Urinary bladder (tissue), 4 donors: ENCODE results near the gene ZBED2. TPM values are rescaled to one million over a fixed set of nuclear protein-coding genes. Genes with fewer than 3 reads are reported as not detected.
"Not testable (repeated sequence)": the region's sequence is repeated elsewhere in the genome, so short reads cannot be mapped to it uniquely, and the experiment has no call there.

Experiments
- DNase-seq: peaks from one replicate; pipeline ENCODE4 v3.0.0-alpha.2; 2015; ENCODE audit errors: extremely low spot score
- H3K27ac ChIP-seq: one replicate; pipeline ENCODE4 v1.5.1; 2013; ENCODE audit warnings: low read depth, mild to moderate bottlenecking, moderate library complexity
- H3K36me3 ChIP-seq: one replicate; pipeline ENCODE4 v1.6.1; 2013; ENCODE audit warnings: mild to moderate bottlenecking, moderate library complexity; ENCODE audit not compliant: insufficient read depth
- H3K4me1 ChIP-seq: one replicate; pipeline ENCODE4 v1.6.1; 2013; ENCODE audit warnings: mild to moderate bottlenecking, moderate library complexity; ENCODE audit not compliant: insufficient read depth
- H3K4me3 ChIP-seq: one replicate; pipeline ENCODE4 v1.5.1; 2013; ENCODE audit warnings: low read depth, low read length
- WGBS: extraction: QIAGEN DNeasy Blood & Tissue Kit; methylation state at CpG from one replicate; pipeline ENCODE4 v1.1.7; 2013; 5-methylcytosine and 5-hydroxymethylcytosine counted together
- polyA plus RNA-seq: library from polyadenylated mRNA; stranded (reverse); fragments of 200-250 nt; gene quantifications from one replicate; pipeline ENCODE4 v1.2.3, GENCODE V29; 2013
- total RNA-seq: library from RNA; depleted of rRNA; stranded (reverse); fragments of >200 nt; gene quantifications from one replicate; pipeline ENCODE4 v1.2.3, GENCODE V29; 2014
- donor health status: healthy with polysubstance abuse.
- donor health status: healthy.

ZBED2 gene, protein sequence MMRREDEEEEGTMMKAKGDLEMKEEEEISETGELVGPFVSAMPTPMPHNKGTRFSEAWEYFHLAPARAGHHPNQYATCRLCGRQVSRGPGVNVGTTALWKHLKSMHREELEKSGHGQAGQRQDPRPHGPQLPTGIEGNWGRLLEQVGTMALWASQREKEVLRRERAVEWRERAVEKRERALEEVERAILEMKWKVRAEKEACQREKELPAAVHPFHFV
- total RNA-seq (not detected), polyA plus RNA-seq (0.04 TPM)

DNA sequence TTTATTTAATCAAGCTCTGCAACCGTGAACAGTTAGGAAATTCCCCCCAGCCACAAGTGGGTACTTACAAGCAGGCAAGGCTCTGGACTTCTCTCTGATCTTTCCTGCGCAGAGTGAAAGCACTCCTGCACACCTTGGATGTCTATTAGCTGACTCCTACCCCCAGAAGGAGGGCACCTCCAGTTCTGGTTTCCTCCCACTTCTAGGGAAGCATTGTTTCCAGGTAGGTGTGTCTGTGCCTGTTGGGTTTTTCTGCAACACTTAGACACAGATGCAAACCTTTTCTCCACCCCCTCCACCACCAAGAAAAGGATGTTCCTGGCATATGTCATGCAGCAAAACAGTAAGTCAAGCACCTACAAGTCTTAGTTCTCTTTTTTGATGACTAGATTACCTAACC, at the start of gene ZBED2:
Gene ZBED2 (minus strand): TSS at position 115 of the 400 bp plus-strand sequence. CDS start 1,145 bp downstream, outside the sequence.
- H3K27ac ChIP-seq: no peak within 1 kb of the TSS
- H3K4me3 ChIP-seq: no peak within 1 kb of the TSS
- no peak for DNase-seq
- H3K36me3 ChIP-seq: no peaks in the 10 kb centered on the region
- WGBS: 84% methylated on average over 2 of the region's 2 CpGs
- H3K4me1 ChIP-seq: no peaks in the 10 kb centered on the region

DNA sequence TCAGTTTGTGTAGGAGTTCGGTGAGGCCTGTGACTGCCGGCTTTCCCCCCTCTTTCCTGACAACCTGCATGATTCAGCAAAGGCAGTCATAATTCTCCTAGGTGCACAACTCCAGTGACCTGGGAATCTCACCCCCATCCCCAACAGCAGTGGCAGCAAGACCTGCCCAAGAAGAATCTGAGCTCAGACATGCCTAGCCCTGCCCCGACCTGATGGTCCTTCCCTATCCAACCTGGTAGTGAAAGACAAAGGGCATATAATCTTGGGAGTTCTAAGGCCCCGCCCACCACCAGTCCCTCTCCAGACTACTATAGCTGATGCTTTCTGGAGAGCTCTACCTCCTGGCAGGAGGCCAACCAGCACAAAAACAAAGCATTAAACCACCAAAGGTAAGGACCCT, 44.2 kb upstream of the ZBED2 start:
- Histone ChIP-seq H3K27ac (no peak overlapping the region), H3K4me1 (no peaks in the 10 kb centered on the region), H3K4me3 (no peak overlapping the region), H3K36me3 (peaks cover 1% of the 10 kb centered on the region)
- WGBS: 94% methylated on average over 4 of the region's 4 CpGs
- no peak for DNase-seq

DNA sequence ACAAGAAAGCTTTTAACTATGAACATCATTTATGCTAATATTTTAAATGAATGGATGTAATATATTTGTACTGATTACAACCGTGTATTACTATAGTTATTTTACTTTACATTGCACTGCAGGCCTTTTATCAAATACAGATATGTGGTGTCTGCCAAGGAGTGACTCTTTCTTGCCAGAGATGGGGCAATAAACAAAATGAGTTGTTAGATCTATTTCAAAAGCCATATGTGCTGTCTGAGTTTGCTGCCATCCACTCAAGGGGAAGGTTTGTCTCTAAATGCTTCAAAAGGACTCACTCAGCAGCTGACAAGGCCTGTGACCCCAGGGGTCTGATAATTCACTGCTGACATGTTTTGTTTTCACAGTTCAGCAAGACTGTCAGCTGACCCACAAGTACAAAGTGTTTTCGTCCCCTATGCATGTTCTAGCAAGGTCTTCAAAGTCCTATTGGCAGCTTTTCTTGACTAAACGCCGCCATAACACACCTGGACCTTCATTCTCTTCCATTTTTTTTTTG, 41.3 kb upstream of the ZBED2 start:
- no peak for DNase-seq
- Histone ChIP-seq H3K4me1 (no peaks in the 10 kb centered on the region), H3K36me3 (no peaks in the 10 kb centered on the region), H3K4me3 (no peak overlapping the region), H3K27ac (no peak overlapping the region)
- WGBS: 74% methylated on average over 4 of the region's 4 CpGs

DNA sequence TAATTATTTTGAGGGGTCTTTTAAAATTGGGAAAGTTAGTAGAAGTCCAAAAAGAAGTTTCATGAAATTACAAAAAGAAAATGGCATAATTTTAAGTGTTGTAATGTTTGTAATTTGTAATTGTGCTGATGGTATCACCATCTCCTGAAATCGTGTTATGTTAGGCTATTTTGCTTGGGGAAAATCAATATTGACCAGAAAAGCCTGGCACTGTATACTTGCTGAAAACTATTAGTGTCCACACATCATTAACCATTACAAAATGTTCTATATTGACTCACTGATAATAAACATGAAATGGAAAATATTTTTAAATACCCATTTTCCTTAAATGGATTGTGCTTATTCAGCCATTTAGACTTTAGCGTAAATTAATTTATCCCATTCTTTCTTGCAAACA, 40.3 kb upstream of the ZBED2 start:
- Histone ChIP-seq H3K36me3 (no peaks in the 10 kb centered on the region), H3K4me1 (no peaks in the 10 kb centered on the region), H3K4me3 (no peak overlapping the region), H3K27ac (no peak overlapping the region)
- 82% methylated on average over 2 of the region's 2 CpGs for WGBS
- no peak for DNase-seq

DNA sequence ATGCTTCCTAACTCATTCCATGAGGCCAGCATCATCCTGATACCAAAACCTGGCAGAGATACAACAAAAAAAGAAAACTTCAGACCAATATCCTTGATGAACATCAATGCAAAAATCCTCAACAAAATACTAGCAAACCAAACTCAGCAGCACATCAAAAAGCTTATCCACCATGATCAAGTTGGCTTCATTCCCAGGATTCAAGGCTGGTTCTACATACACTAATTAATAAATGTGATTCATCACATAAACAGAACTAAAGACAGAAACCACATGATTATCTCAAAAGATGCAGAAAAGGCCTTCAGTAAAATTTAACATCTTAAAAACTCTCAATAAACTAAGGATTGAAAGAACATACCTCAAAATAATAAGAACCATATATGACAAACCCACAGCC, 35.5 kb upstream of the ZBED2 start:
- not testable (repeated sequence) for H3K4me3 ChIP-seq, H3K4me1 ChIP-seq, H3K36me3 ChIP-seq, H3K27ac ChIP-seq, DNase-seq

DNA sequence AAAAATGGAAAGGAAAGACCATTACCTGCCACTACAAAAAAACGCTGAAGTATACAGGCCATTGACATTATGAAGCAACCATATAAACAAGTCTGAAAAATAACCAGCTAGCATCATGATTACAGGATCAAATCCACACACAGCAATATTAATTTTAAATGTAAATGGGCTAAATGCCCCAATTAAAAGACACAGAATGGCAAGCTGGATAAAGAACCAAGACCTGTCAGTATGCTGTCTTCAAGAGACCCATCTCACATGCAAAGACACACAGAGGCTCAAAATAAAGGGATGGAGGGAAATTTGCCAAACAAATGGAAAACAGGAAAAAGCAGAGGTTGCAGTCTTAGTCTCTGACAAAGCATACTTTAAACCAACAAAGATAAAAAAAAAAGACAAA, 33.9 kb upstream of the ZBED2 start:
- not testable (repeated sequence) for H3K36me3 ChIP-seq, H3K27ac ChIP-seq, DNase-seq, H3K4me3 ChIP-seq, H3K4me1 ChIP-seq
- 95% methylated on average over 1 of the region's 1 CpG for WGBS

DNA sequence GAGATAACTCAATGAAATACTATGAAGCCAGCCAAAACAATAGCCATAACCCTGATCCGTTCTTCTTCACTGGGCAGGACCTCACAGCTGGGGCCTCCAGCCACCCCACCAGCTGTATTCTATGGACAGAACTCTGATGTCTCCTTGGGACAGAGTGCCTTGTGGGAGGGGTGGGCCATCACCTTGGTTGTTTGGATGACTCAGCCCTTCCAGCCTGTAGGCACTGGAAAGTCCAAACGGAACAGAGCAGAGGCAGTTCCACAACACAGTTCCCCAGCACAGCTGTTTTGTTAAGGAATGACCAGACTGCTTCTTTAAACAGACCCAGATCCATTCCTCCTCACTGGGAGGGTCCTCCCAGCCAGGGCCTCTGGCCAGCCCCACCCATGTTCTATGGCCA, 31.9 kb upstream of the ZBED2 start:
- H3K36me3 ChIP-seq: no peaks in the 10 kb centered on the region
- H3K4me1 ChIP-seq: no peaks in the 10 kb centered on the region
- H3K4me3 ChIP-seq: no peak overlapping the region
- DNase-seq: no peak
- 58% methylated on average over 2 of the region's 2 CpGs for WGBS
- no peak overlapping the region for H3K27ac ChIP-seq

DNA sequence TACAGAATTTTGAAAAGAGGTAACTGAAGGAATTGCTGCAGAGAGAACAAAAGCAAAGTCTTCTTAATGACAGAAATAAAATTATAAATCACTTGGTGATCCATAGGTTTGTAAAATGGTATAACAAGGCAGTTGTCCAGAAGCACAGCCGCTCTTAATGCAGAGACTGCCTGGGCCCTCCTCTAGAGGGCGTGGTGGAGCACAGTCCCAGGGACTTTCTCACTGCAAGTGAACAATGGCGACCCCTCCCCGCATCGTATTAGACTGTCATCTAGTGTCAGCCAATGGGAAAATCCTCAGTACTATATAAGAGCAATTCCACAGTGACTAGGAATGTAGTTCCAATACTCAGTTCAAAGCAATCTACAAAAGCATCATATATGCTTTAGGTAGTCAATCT, 26.4 kb upstream of the ZBED2 start:
- DNase-seq: no peak
- H3K4me1 ChIP-seq: no peaks in the 10 kb centered on the region
- 61% methylated on average over 5 of the region's 5 CpGs for WGBS
- no peak overlapping the region for H3K4me3 ChIP-seq
- no peaks in the 10 kb centered on the region for H3K36me3 ChIP-seq
- no peak overlapping the region for H3K27ac ChIP-seq

DNA sequence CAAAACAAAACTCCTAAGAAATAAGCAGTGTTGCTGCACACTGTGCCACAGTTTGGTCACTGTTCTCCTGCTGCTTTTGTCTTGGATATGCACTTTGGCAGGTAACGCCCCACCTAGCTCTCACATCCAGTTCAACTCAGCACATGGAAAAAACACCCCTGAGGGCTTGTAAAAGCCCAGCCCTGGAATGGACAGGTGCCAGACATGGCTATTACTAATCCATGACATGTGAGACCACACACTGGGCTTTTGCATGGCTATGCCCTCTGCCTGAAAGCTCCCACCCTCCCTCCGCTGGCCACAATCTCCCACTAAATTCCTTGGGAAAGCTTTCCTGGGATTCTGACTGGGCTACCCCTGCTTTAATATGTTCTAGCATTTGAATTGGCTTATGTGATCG, 24.7 kb upstream of the ZBED2 start:
- Histone ChIP-seq H3K27ac (no peak overlapping the region), H3K4me3 (no peak overlapping the region), H3K36me3 (no peaks in the 10 kb centered on the region), H3K4me1 (no peaks in the 10 kb centered on the region)
- DNase-seq: no peak
- 74% methylated on average over 3 of the region's 3 CpGs for WGBS

DNA sequence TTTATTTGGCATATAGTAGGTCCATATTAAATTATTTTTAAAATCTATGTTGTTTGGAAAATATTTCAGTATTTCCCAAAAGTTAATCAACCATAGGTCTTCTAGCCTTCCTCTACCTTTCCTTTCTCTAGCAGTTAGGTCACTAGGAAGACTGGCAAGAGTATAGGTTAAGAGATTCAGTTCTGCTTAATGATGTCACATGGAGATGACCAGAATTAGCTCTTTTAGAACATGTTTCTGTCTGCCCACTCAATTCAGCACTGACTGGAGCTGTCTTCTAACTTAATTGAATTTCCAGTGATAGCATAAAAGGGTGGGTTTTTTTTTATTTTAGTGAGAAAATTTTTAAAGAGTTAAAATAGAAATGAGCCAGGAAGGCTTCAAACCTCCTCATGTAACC, 23.8 kb upstream of the ZBED2 start:
- DNase-seq: no peak
- Histone ChIP-seq H3K27ac (no peak overlapping the region), H3K4me3 (no peak overlapping the region), H3K36me3 (no peaks in the 10 kb centered on the region), H3K4me1 (no peaks in the 10 kb centered on the region)

DNA sequence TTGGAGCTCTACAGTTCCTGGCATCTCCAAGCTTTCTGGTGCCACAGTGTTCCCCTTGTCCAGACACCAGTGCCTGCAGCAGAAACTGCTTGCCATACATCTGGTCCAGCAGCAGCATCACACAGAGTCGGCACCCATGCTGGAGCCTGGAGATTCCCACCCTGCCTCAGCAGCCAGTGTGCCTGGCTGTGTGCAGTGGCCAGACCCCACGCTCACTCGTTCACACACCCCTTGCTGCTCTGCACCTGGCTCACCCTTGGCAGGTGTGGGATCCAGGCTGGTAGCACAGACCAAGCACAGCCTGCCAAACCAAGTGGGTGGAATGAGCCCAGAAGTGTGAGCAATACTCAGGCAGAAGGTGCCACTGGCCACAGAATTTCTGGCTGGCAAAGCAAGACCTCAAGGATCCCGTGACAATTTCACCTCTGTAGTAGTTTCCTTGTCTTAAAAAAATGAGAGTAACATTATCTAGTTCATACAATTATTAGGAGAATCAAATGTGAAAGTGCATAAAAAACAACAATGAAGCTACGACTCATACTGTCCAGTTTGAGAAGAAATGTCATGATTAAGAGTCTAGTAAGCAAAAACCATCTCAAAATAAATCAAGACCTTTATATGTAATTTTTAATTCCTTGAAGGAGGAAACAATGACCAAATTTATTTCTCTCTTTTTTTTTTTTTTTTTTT, 22.9 kb upstream of the ZBED2 start:
- no peaks in the 10 kb centered on the region for H3K36me3 ChIP-seq
- no peak overlapping the region for H3K27ac ChIP-seq
- H3K4me3 ChIP-seq: no peak overlapping the region
- H3K4me1 ChIP-seq: no peaks in the 10 kb centered on the region
- WGBS: 96% methylated on average over 5 of the region's 5 CpGs
- no peak for DNase-seq

DNA sequence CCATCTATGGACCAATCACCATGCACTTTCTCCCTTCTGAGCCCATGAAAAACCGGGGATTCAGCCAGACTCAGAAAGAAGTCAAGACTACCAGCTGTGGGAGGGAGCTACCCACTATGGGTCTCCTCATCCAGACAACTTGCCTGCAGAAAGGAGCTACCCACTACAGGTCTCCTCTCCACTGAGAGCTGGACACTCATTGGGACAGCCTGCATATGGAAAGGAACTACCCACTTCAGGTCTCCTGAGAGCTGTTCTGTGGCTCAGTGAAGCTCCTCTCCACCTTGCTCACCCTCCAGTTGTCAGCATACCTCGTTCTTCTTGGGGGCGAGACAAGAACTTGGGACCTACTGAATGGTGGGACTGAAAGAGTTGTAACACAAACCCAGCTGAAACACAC, 22.3 kb upstream of the ZBED2 start:
- DNase-seq: no peak
- Histone ChIP-seq H3K36me3 (no peaks in the 10 kb centered on the region), H3K27ac (no peak overlapping the region), H3K4me1 (no peaks in the 10 kb centered on the region), H3K4me3 (no peak overlapping the region)
- WGBS: 97% methylated on average over 3 of the region's 3 CpGs

DNA sequence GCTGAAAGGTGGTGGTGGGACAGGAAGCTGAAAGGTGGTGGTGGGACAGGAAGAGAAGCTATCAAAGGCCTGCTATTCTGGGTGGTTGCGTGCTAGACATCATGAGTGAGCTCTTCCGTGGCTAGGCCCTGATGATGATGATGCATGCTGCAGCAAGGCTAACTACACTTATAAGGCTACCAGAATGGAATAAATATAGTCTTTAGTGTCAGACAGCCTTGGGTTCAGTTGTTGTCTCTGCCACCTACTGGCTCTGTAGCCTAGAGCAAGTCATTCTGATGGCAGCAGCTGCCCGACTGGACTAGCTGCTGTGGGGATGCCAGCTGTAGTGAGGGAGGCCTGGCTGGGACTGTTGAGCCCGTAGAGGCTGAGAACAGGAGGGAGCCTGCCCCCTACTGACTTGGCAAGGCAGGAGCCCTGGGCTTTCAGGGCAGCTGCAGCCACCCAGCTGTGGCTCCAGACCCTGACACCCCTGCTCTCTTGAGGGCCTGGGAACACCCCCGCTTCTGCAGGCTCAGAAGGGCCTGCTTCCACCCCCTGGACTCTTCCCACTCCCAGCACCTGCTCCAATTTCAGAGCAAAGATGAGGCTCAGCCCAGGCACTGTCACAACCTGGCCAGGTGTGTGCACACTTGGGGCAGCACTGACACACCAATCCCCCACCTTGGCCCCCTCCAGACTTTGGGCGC, 21.4 kb upstream of the ZBED2 start:
- 89% methylated on average over 6 of the region's 6 CpGs for WGBS
- Histone ChIP-seq H3K27ac (no peak overlapping the region), H3K36me3 (no peaks in the 10 kb centered on the region), H3K4me1 (no peaks in the 10 kb centered on the region), H3K4me3 (no peak overlapping the region)
- DNase-seq: no peak

DNA sequence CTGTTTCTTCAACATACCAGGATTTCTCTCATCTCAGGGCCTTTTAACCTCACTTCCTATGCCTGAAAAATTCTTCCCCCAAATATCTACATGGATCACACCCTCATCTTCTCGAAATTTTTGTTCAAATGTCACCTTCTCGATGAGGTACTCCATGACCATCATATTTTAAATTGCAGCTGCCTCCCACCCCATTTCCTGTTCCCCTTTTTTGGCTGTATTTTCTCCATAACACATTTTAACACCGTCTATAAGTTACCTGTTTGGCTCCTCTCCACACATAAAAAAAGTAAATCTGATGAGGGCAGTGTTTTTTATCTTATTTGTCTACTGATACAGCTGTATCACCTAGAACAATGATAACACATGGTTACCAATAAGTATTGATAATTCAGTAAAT, 20.7 kb upstream of the ZBED2 start:
- Histone ChIP-seq H3K4me1 (no peaks in the 10 kb centered on the region), H3K27ac (no peak overlapping the region), H3K36me3 (no peaks in the 10 kb centered on the region), H3K4me3 (no peak overlapping the region)
- 70% methylated on average over 3 of the region's 3 CpGs for WGBS
- no peak for DNase-seq
